GM23338 (cell line): ENCODE results near the gene PCSK2. TPM values are rescaled to one million over a fixed set of nuclear protein-coding genes. Genes with fewer than 3 reads are reported as not detected.

Source experiments
- ATAC-seq: fragments of 200-7000 bp; cut with Tn5 transposase; 3 replicates; pipeline ENCODE4 v1.9.1; 2020
- DNase-seq: peaks from one replicate; pipeline ENCODE4 v3.0.0-alpha.2; 2015; ENCODE audit warnings: low spot score
- H2AFZ ChIP-seq: fragments of 200-600 bp; sonication (generic); 2 replicates; pipeline ENCODE4 v1.8.0; 2016; ENCODE audit warnings: antibody characterized with exemption, mild to moderate bottlenecking, moderate library complexity
- H3F3A ChIP-seq: fragments of 200-600 bp; sonication (generic); replicated peaks from 2 replicates; pipeline ENCODE4 v1.8.0; 2017; ENCODE audit warnings: antibody characterized with exemption, mixed run types, low read depth
- H3K27ac ChIP-seq: fragments of 200-600 bp; sonication (generic); 2 replicates; pipeline ENCODE4 v1.6.1; 2016; ENCODE audit warnings: low read depth
- H3K27me3 ChIP-seq: fragments of 200-600 bp; sonication (generic); 2 replicates; pipeline ENCODE4 v1.8.0; 2016; ENCODE audit warnings: mild to moderate bottlenecking, mixed run types, moderate library complexity; ENCODE audit not compliant: insufficient read depth
- H3K36me3 ChIP-seq: fragments of 200-600 bp; sonication (generic); 2 replicates; pipeline ENCODE4 v1.8.0; 2016; ENCODE audit warnings: mild to moderate bottlenecking; ENCODE audit not compliant: insufficient read depth
- H3K4me1 ChIP-seq: fragments of 200-600 bp; sonication (generic); 2 replicates; pipeline ENCODE4 v1.8.0; 2016; ENCODE audit warnings: mild to moderate bottlenecking, moderate library complexity; ENCODE audit not compliant: insufficient read depth
- H3K4me2 ChIP-seq: fragments of 200-600 bp; sonication (generic); 2 replicates; pipeline ENCODE4 v1.7.1; 2017; ENCODE audit warnings: mixed run types
- H3K4me3 ChIP-seq: fragments of 200-600 bp; sonication (generic); 2 replicates; pipeline ENCODE4 v1.6.1; 2016; ENCODE audit warnings: mixed run types
- H3K79me2 ChIP-seq: fragments of 200-600 bp; sonication (generic); replicated peaks from 2 replicates; pipeline ENCODE4 v1.8.0; 2017; ENCODE audit warnings: mild to moderate bottlenecking; ENCODE audit not compliant: insufficient read depth
- H3K9me2 ChIP-seq: fragments of 200-600 bp; sonication (generic); 2 replicates; pipeline ENCODE4 v1.8.0; 2017; ENCODE audit not compliant: insufficient read depth
- H4K20me1 ChIP-seq: fragments of 200-600 bp; sonication (generic); replicated peaks from 2 replicates; pipeline ENCODE4 v1.8.0; 2017; ENCODE audit warnings: mild to moderate bottlenecking; ENCODE audit not compliant: insufficient read depth
- H3K27ac Mint-ChIP-seq: 2 replicates; pipeline ENCODE4 v1.8.0; 2020; ENCODE audit warnings: inconsistent platforms, mild to moderate bottlenecking, moderate library complexity, mixed read lengths
- H3K27me3 Mint-ChIP-seq: 3 replicates; pipeline ENCODE4 v1.8.0; 2022; ENCODE audit warnings: low read depth, mild to moderate bottlenecking, moderate library complexity, mixed read lengths, inconsistent platforms; ENCODE audit not compliant: insufficient read depth, poor library complexity
- H3K36me3 Mint-ChIP-seq: 3 replicates; pipeline ENCODE4 v1.8.0; 2021; ENCODE audit warnings: low read depth, mild to moderate bottlenecking, inconsistent platforms, moderate library complexity, mixed read lengths
- H3K4me1 Mint-ChIP-seq: 3 replicates; pipeline ENCODE4 v1.8.0; 2020; ENCODE audit warnings: mild to moderate bottlenecking, inconsistent platforms, mixed read lengths
- H3K4me3 Mint-ChIP-seq: 3 replicates; pipeline ENCODE4 v1.8.0; 2021; ENCODE audit warnings: moderate library complexity, mild to moderate bottlenecking, inconsistent platforms, mixed read lengths
- H3K9me3 Mint-ChIP-seq: 3 replicates; pipeline ENCODE4 v1.8.0; 2020; ENCODE audit warnings: moderate library complexity, mild to moderate bottlenecking, inconsistent platforms, mixed read lengths
- CREB1 ChIP-seq: fragments of 250-450 bp; sonication (Bioruptor Pico); IDR thresholded peaks from 2 replicates; pipeline ENCODE4 v1.5.0; 2020; ENCODE audit warnings: low read depth, mild to moderate bottlenecking, moderate library complexity
- CTCF ChIP-seq, 2 experiments: fragments of 200-600 bp in 1 of 2; sonication (generic) in 1 of 2; conservative IDR thresholded peaks; 2 replicates each; pipeline versions ENCODE4 v1.5.1 to v1.6.1; 2016 to 2017; ENCODE audit warnings: antibody characterized with exemption in 2 of 2, low read depth in 2 of 2, mild to moderate bottlenecking in 2 of 2, moderate library complexity in 1 of 2
- ETS1 ChIP-seq: IDR thresholded peaks from 2 replicates; pipeline ENCODE4 v1.6.1; 2016; ENCODE audit warnings: antibody characterized with exemption
- EZH2 ChIP-seq: fragments of 200-600 bp; sonication (generic); IDR thresholded peaks from one replicate; pipeline ENCODE4 v1.8.0; 2017; ENCODE audit warnings: antibody characterized with exemption, mild to moderate bottlenecking, low read depth; ENCODE audit not compliant: unreplicated experiment
- EZH2phosphoT487 ChIP-seq: fragments of 200-600 bp; sonication (generic); IDR thresholded peaks from one replicate; pipeline ENCODE4 v1.8.1; 2018; ENCODE audit warnings: antibody characterized with exemption; ENCODE audit not compliant: unreplicated experiment
- JUNB ChIP-seq: IDR thresholded peaks from one replicate; pipeline ENCODE4 v1.6.1; 2016; ENCODE audit warnings: antibody characterized with exemption; ENCODE audit not compliant: unreplicated experiment
- POLR2AphosphoS5 ChIP-seq: IDR thresholded peaks from 2 replicates; pipeline ENCODE4 v1.6.1; 2016; ENCODE audit warnings: antibody characterized with exemption, low read depth
- REST ChIP-seq: IDR thresholded peaks from one replicate; pipeline ENCODE4 v1.6.1; 2018; ENCODE audit warnings: antibody characterized with exemption; ENCODE audit not compliant: unreplicated experiment
- STAT1 ChIP-seq: IDR thresholded peaks from one replicate; pipeline ENCODE4 v1.6.1; 2016; ENCODE audit warnings: antibody characterized with exemption; ENCODE audit not compliant: unreplicated experiment
- ZNF114 ChIP-seq: fragments of 250-450 bp; sonication (Bioruptor Pico); IDR thresholded peaks from 2 replicates; pipeline ENCODE4 v1.5.0; 2020; ENCODE audit warnings: mild to moderate bottlenecking, moderate library complexity
- ZNF331 ChIP-seq: fragments of 250-450 bp; sonication (Bioruptor Pico); IDR thresholded peaks from 2 replicates; pipeline ENCODE4 v1.5.0; 2020; ENCODE audit warnings: low read depth, mild to moderate bottlenecking, moderate library complexity
- polyA plus RNA-seq: library from polyadenylated mRNA; unstranded; fragments of >200 nt; fragmentation: Nextera tagmentation; extraction: Ambion mirVana; gene quantifications from 2 replicates; pipeline ENCODE4 v1.2.1, GENCODE V29; 2016
- total RNA-seq: library from RNA; depleted of rRNA; stranded (reverse); fragments of >200 nt; shearing (Covaris generic); gene quantifications from 2 replicates; pipeline ENCODE4 v1.2.3, GENCODE V29; 2014

Gene PCSK2
- total and polyA plus RNA-seq, 2 experiments from 2014 or later: 0.37 to 1.1 TPM

GRCh38 chr20:17481661-17482060 is 254.8 kb downstream of the PCSK2 start:
- H3K9me3 Mint-ChIP-seq: no peaks in the 10 kb centered on the region
- no peaks in the 10 kb centered on the region for H3K4me1 ChIP-seq
- no peak overlapping the region for H3K27ac ChIP-seq
- H3K27me3 ChIP-seq: no peaks in the 10 kb centered on the region
- H3K4me2 ChIP-seq: no peak overlapping the region
- no peaks in the 10 kb centered on the region for H3K36me3 ChIP-seq
- H3F3A ChIP-seq: no peaks in the 10 kb centered on the region
- no peaks in the 10 kb centered on the region for H3K79me2 ChIP-seq
- DNase-seq (no peak), ATAC-seq (no peak)
- H3K4me3 ChIP-seq: no peak overlapping the region
- TF ChIP-seq JUNB (no peak), STAT1 (no peak), REST (no peak), ETS1 (no peak), EZH2phosphoT487 (no peak), CREB1 (CRISPR knock-in tag) (no peak), EZH2 (no peak), ZNF331 (CRISPR knock-in tag) (no peak), POLR2AphosphoS5 (no peak), ZNF114 (CRISPR knock-in tag) (no peak), CTCF (conservative IDR thresholded peaks at IDR 0.05; ENCODE audit: low read depth in 2 of 2) (no peak)
- H3K27ac Mint-ChIP-seq: no peak overlapping the region
- no peak overlapping the region for H3K4me3 Mint-ChIP-seq
- no peaks in the 10 kb centered on the region for H3K9me2 ChIP-seq
- no peaks in the 10 kb centered on the region for H4K20me1 ChIP-seq
- no peaks in the 10 kb centered on the region for H3K36me3 Mint-ChIP-seq
- no peaks in the 10 kb centered on the region for H3K4me1 Mint-ChIP-seq
- no peaks in the 10 kb centered on the region for H3K27me3 Mint-ChIP-seq
- no peak overlapping the region for H2AFZ ChIP-seq
